ENCODE data around the gene UBR7. TPM values are rescaled to one million over a fixed set of nuclear protein-coding genes. Genes with fewer than 3 reads are reported as not detected.

UBR7 gene
- total and polyA plus RNA-seq, 2 donors = 19.6 to 29.6 TPM

- H3K4me1 ChIP-seq (ENCODE audit: control insufficient read depth in 2 of 2, insufficient read depth in 2 of 2, low read length in 2 of 2) = peaks cover 14 to 16% of the 10 kb centered on the region in 2 donors
- no peaks in the 10 kb centered on the region for H3K27me3 ChIP-seq (ENCODE audit: control insufficient read depth in 2 of 2, insufficient read depth in 1 of 2, low read length in 1 of 2)
- H3K9me3 ChIP-seq (ENCODE audit: control insufficient read depth in 2 of 2, insufficient read depth in 1 of 2, low read length in 1 of 2) = no peaks in the 10 kb centered on the region
- WGBS = 2% methylated on average over 10 of the region's 10 CpGs
- peak overlapping the region; percentile 73 to 97 for H3K27ac ChIP-seq (ENCODE audit: low read depth in 1 of 2, low read length in 1 of 2)
- DNase-seq (ENCODE audit: low read depth in 6 of 9, low spot score in 9 of 9) = peak in 2 of 9 donors; percentile 21 to 54
- peak overlapping the region; percentile 72 to 96 for H3K4me3 ChIP-seq (ENCODE audit: low read length in 2 of 2)
- peaks cover 16 to 18% of the 10 kb centered on the region in 2 donors for H3K36me3 ChIP-seq (ENCODE audit: control insufficient read depth in 2 of 2, insufficient read depth in 2 of 2, low read length in 1 of 2)
Observed at GRCh38 chr14:93185349-93185720, 21.7 kb upstream of the UBR7 start.

- H3K9me3 ChIP-seq (ENCODE audit: control insufficient read depth in 2 of 2, insufficient read depth in 1 of 2, low read length in 1 of 2) = no peaks in the 10 kb centered on the region
- DNase-seq (ENCODE audit: low read depth in 6 of 9, low spot score in 9 of 9) = no peak
- no peak overlapping the region for H3K27ac ChIP-seq (ENCODE audit: low read depth in 1 of 2, low read length in 1 of 2)
- no peak overlapping the region for H3K4me3 ChIP-seq (ENCODE audit: low read length in 2 of 2)
- no peaks in the 10 kb centered on the region for H3K27me3 ChIP-seq (ENCODE audit: control insufficient read depth in 2 of 2, insufficient read depth in 1 of 2, low read length in 1 of 2)
- H3K36me3 ChIP-seq (ENCODE audit: control insufficient read depth in 2 of 2, insufficient read depth in 2 of 2, low read length in 1 of 2) = peaks cover 14 to 18% of the 10 kb centered on the region in 2 donors
- WGBS = 94% methylated on average over 6 of the region's 6 CpGs
- H3K4me1 ChIP-seq (ENCODE audit: control insufficient read depth in 2 of 2, insufficient read depth in 2 of 2, low read length in 2 of 2) = peaks cover 14 to 16% of the 10 kb centered on the region in 2 donors
Observed at GRCh38 chr14:93186466-93186865, 20.6 kb upstream of the UBR7 start.

GRCh38 chr14:93186956-93187355, 20.1 kb upstream of the UBR7 start:
- Histone ChIP-seq H3K4me1 (ENCODE audit: control insufficient read depth in 2 of 2, insufficient read depth in 2 of 2, low read length in 2 of 2) (peaks cover 14 to 16% of the 10 kb centered on the region in 2 donors), H3K27me3 (ENCODE audit: control insufficient read depth in 2 of 2, insufficient read depth in 1 of 2, low read length in 1 of 2) (no peaks in the 10 kb centered on the region), H3K36me3 (ENCODE audit: control insufficient read depth in 2 of 2, insufficient read depth in 2 of 2, low read length in 1 of 2) (peaks cover 11 to 15% of the 10 kb centered on the region in 2 donors), H3K27ac (ENCODE audit: low read depth in 1 of 2, low read length in 1 of 2) (no peak overlapping the region), H3K9me3 (ENCODE audit: control insufficient read depth in 2 of 2, insufficient read depth in 1 of 2, low read length in 1 of 2) (no peaks in the 10 kb centered on the region), H3K4me3 (ENCODE audit: low read length in 2 of 2) (no peak overlapping the region)
- 97% methylated on average over 3 of the region's 3 CpGs for WGBS
- no peak for DNase-seq (ENCODE audit: low read depth in 6 of 9, low spot score in 9 of 9)

- Histone ChIP-seq H3K9me3 (ENCODE audit: control insufficient read depth in 2 of 2, insufficient read depth in 1 of 2, low read length in 1 of 2) (no peaks in the 10 kb centered on the region), H3K4me1 (ENCODE audit: control insufficient read depth in 2 of 2, insufficient read depth in 2 of 2, low read length in 2 of 2) (no peaks in the 10 kb centered on the region), H3K4me3 (ENCODE audit: low read length in 2 of 2) (no peak overlapping the region), H3K36me3 (ENCODE audit: control insufficient read depth in 2 of 2, insufficient read depth in 2 of 2, low read length in 1 of 2) (peaks cover 2 to 3% of the 10 kb centered on the region in 2 donors), H3K27ac (ENCODE audit: low read depth in 1 of 2, low read length in 1 of 2) (no peak overlapping the region), H3K27me3 (ENCODE audit: control insufficient read depth in 2 of 2, insufficient read depth in 1 of 2, low read length in 1 of 2) (no peaks in the 10 kb centered on the region)
- 98% methylated on average over 1 of the region's 1 CpG for WGBS
- no peak for DNase-seq (ENCODE audit: low read depth in 6 of 9, low spot score in 9 of 9)
Observed at GRCh38 chr14:93195316-93195999, 11.6 kb upstream of the UBR7 start.

GRCh38 chr14:93199031-93199430, 8.0 kb upstream of the UBR7 start:
- 85% methylated on average over 4 of the region's 4 CpGs for WGBS
- DNase-seq (ENCODE audit: low read depth in 6 of 9, low spot score in 9 of 9) = no peak
- Histone ChIP-seq H3K4me1 (ENCODE audit: control insufficient read depth in 2 of 2, insufficient read depth in 2 of 2, low read length in 2 of 2) (no peaks in the 10 kb centered on the region), H3K27me3 (ENCODE audit: control insufficient read depth in 2 of 2, insufficient read depth in 1 of 2, low read length in 1 of 2) (no peaks in the 10 kb centered on the region), H3K27ac (ENCODE audit: low read depth in 1 of 2, low read length in 1 of 2) (no peak overlapping the region), H3K4me3 (ENCODE audit: low read length in 2 of 2) (no peak overlapping the region), H3K36me3 (ENCODE audit: control insufficient read depth in 2 of 2, insufficient read depth in 2 of 2, low read length in 1 of 2) (peaks cover 2% of the 10 kb centered on the region in 2 donors), H3K9me3 (ENCODE audit: control insufficient read depth in 2 of 2, insufficient read depth in 1 of 2, low read length in 1 of 2) (no peaks in the 10 kb centered on the region)

- Histone ChIP-seq H3K36me3 (ENCODE audit: control insufficient read depth in 2 of 2, insufficient read depth in 2 of 2, low read length in 1 of 2) (peaks cover 0 to 2% of the 10 kb centered on the region in 2 donors), H3K4me1 (ENCODE audit: control insufficient read depth in 2 of 2, insufficient read depth in 2 of 2, low read length in 2 of 2) (peaks cover 5 to 7% of the 10 kb centered on the region in 2 donors), H3K4me3 (ENCODE audit: low read length in 2 of 2) (no peak overlapping the region), H3K27me3 (ENCODE audit: control insufficient read depth in 2 of 2, insufficient read depth in 1 of 2, low read length in 1 of 2) (no peaks in the 10 kb centered on the region), H3K9me3 (ENCODE audit: control insufficient read depth in 2 of 2, insufficient read depth in 1 of 2, low read length in 1 of 2) (no peaks in the 10 kb centered on the region), H3K27ac (ENCODE audit: low read depth in 1 of 2, low read length in 1 of 2) (no peak overlapping the region)
- 99% methylated on average over 5 of the region's 5 CpGs for WGBS
- no peak for DNase-seq (ENCODE audit: low read depth in 6 of 9, low spot score in 9 of 9)
Observed at GRCh38 chr14:93200553-93200952, 6.5 kb upstream of the UBR7 start.

- 90% methylated on average over 7 of the region's 7 CpGs for WGBS
- DNase-seq (ENCODE audit: low read depth in 6 of 9, low spot score in 9 of 9) = no peak
- Histone ChIP-seq H3K9me3 (ENCODE audit: control insufficient read depth in 2 of 2, insufficient read depth in 1 of 2, low read length in 1 of 2) (no peaks in the 10 kb centered on the region), H3K27ac (ENCODE audit: low read depth in 1 of 2, low read length in 1 of 2) (no peak overlapping the region), H3K36me3 (ENCODE audit: control insufficient read depth in 2 of 2, insufficient read depth in 2 of 2, low read length in 1 of 2) (peaks cover 0 to 2% of the 10 kb centered on the region in 2 donors), H3K4me3 (ENCODE audit: low read length in 2 of 2) (no peak overlapping the region), H3K4me1 (ENCODE audit: control insufficient read depth in 2 of 2, insufficient read depth in 2 of 2, low read length in 2 of 2) (peaks cover 6 to 12% of the 10 kb centered on the region in 2 donors), H3K27me3 (ENCODE audit: control insufficient read depth in 2 of 2, insufficient read depth in 1 of 2, low read length in 1 of 2) (no peaks in the 10 kb centered on the region)
Observed at GRCh38 chr14:93201155-93201704, 5.8 kb upstream of the UBR7 start.

GRCh38 chr14:93207468-93208308, 632 bp downstream of the UBR7 start:
- peak in 3 of 9 donors; percentile 28 to 55 (median 29) for DNase-seq (ENCODE audit: low read depth in 6 of 9, low spot score in 9 of 9)
- H3K4me3 ChIP-seq (ENCODE audit: low read length in 2 of 2) = peak overlapping the region; percentile 79 to 88

GRCh38 chr14:93212432-93212831, 5.4 kb downstream of the UBR7 start:
- Histone ChIP-seq H3K27ac (ENCODE audit: low read depth in 1 of 2, low read length in 1 of 2) (no peak overlapping the region), H3K27me3 (ENCODE audit: control insufficient read depth in 2 of 2, insufficient read depth in 1 of 2, low read length in 1 of 2) (no peaks in the 10 kb centered on the region), H3K9me3 (ENCODE audit: control insufficient read depth in 2 of 2, insufficient read depth in 1 of 2, low read length in 1 of 2) (no peaks in the 10 kb centered on the region), H3K4me1 (ENCODE audit: control insufficient read depth in 2 of 2, insufficient read depth in 2 of 2, low read length in 2 of 2) (peaks cover 3 to 12% of the 10 kb centered on the region in 2 donors), H3K4me3 (ENCODE audit: low read length in 2 of 2) (no peak overlapping the region), H3K36me3 (ENCODE audit: control insufficient read depth in 2 of 2, insufficient read depth in 2 of 2, low read length in 1 of 2) (peaks cover 37 to 43% of the 10 kb centered on the region in 2 donors)
- 96% methylated on average over 3 of the region's 3 CpGs for WGBS
- DNase-seq (ENCODE audit: low read depth in 6 of 9, low spot score in 9 of 9) = no peak

More at GRCh38 chr14:93207468-93208308, 632 bp downstream of the UBR7 start:
- peaks cover 9 to 11% of the 10 kb centered on the region in 2 donors for H3K36me3 ChIP-seq (ENCODE audit: control insufficient read depth in 2 of 2, insufficient read depth in 2 of 2, low read length in 1 of 2)
- no peaks in the 10 kb centered on the region for H3K9me3 ChIP-seq (ENCODE audit: control insufficient read depth in 2 of 2, insufficient read depth in 1 of 2, low read length in 1 of 2)
- H3K4me1 ChIP-seq (ENCODE audit: control insufficient read depth in 2 of 2, insufficient read depth in 2 of 2, low read length in 2 of 2) = peaks cover 15 to 18% of the 10 kb centered on the region in 2 donors
- peak overlapping the region; percentile 51 to 70 for H3K27ac ChIP-seq (ENCODE audit: low read depth in 1 of 2, low read length in 1 of 2)
- H3K27me3 ChIP-seq (ENCODE audit: control insufficient read depth in 2 of 2, insufficient read depth in 1 of 2, low read length in 1 of 2) = no peaks in the 10 kb centered on the region
- WGBS = under 1% methylated on average over 23 of the region's 23 CpGs
